NCI-H69 (cell line): ENCODE measurements around the gene KIF18B.

ENCODE experiments used
- DNase-seq: peaks from one replicate; lab custom pipeline; 2025; lab: John Stamatoyannopoulos, UW

Gene KIF18B

GRCh38 chr17:44905006-44906000, 42.3 kb downstream of the KIF18B start:
- DNase-seq, result no peak

GRCh38 chr17:44904001-44904984, 43.3 kb downstream of the KIF18B start:
- DNase-seq, result no peak

GRCh38 chr17:44903012-44903685, 44.4 kb downstream of the KIF18B start:
- DNase-seq, result no peak

GRCh38 chr17:44902135-44902760, 45.3 kb downstream of the KIF18B start:
- DNase-seq, result no peak

- DNase-seq, result peak; percentile 19
These were observed 46.1 kb downstream of the KIF18B start for GRCh38 chr17:44901411-44901921.

- peak; percentile 79 for DNase-seq
These were observed 46.7 kb downstream of the KIF18B start for GRCh38 chr17:44900894-44901293.

- DNase-seq, result peak; percentile 95
These were observed 48.3 kb downstream of the KIF18B start, which contains the start of gene EFTUD2 for GRCh38 chr17:44899074-44899782. EFTUD2 (minus strand) TSS chr17:44899445; CDS start chr17:44894521, 4,924 bp downstream.

GRCh38 chr17:44898768-44899073, 48.9 kb downstream of the KIF18B start:
- no peak for DNase-seq

- no peak for DNase-seq
These were observed 52.9 kb downstream of the KIF18B start for GRCh38 chr17:44894642-44895041.

GRCh38 chr17:44892250-44892649, 55.3 kb downstream of the KIF18B start:
- DNase-seq, result peak; percentile 98

- DNase-seq, result no peak
These were observed 58.6 kb downstream of the KIF18B start for GRCh38 chr17:44889003-44889402.

- no peak for DNase-seq
These were observed 59.3 kb downstream of the KIF18B start for GRCh38 chr17:44887971-44888954.

- DNase-seq, result no peak
These were observed 60.6 kb downstream of the KIF18B start for GRCh38 chr17:44887016-44887415.

- no peak for DNase-seq
These were observed 62.6 kb downstream of the KIF18B start for GRCh38 chr17:44884941-44885340.

- DNase-seq, result no peak
These were observed 66.4 kb downstream of the KIF18B start for GRCh38 chr17:44881145-44881544.

- no peak for DNase-seq
These were observed 67.5 kb downstream of the KIF18B start for GRCh38 chr17:44880062-44880461.

- no peak for DNase-seq
These were observed 68.2 kb downstream of the KIF18B start for GRCh38 chr17:44879376-44879775.

- DNase-seq, result peak; percentile 65
These were observed 68.8 kb downstream of the KIF18B start for GRCh38 chr17:44878627-44879221.

GRCh38 chr17:44877121-44877520, 70.5 kb downstream of the KIF18B start:
- DNase-seq, result no peak
